Heart right ventricle (tissue), 16 donors: ENCODE measurements around the gene LMO7. TPM values are rescaled to one million over a fixed set of nuclear protein-coding genes. Genes with fewer than 3 reads are reported as not detected.
A peak's percentile ranks its signal among the peaks of the same experiment; 100 is the strongest.

ENCODE experiments used
- ATAC-seq, 8 donors: fragments of 200-7000 bp; cut with Tn5 transposase; one replicate each; pipeline ENCODE4 v1.9.1; 2020; ENCODE audit warnings: mild to moderate bottlenecking in 8 of 8, moderate library complexity in 8 of 8, moderate number of reproducible peaks in 1 of 8
- DNase-seq, 2 donors: peaks; one replicate each; pipeline ENCODE4 v3.0.0-alpha.2; 2020
- H3K27ac ChIP-seq, 10 donors: fragments of 200-600 bp; sonication (generic) in 2 of 10; one replicate each; pipeline versions ENCODE4 v1.5.0 to v1.8.0; 2020 to 2022; ENCODE audit warnings: mild to moderate bottlenecking in 3 of 10
- H3K27me3 ChIP-seq, 7 donors: fragments of 200-600 bp; one replicate each; pipeline ENCODE4 v1.8.0; 2021 to 2022; ENCODE audit warnings: mild to moderate bottlenecking in 2 of 7
- H3K36me3 ChIP-seq, 9 donors: fragments of 200-600 bp; sonication (generic) in 1 of 9; one replicate each; pipeline versions ENCODE4 v1.5.0 to v1.8.0; 2020 to 2022; ENCODE audit warnings: mild to moderate bottlenecking in 2 of 9
- H3K4me1 ChIP-seq, 9 donors: fragments of 200-600 bp; sonication (generic) in 1 of 9; one replicate each; pipeline versions ENCODE4 v1.5.0 to v1.8.0; 2020 to 2022; ENCODE audit warnings: mild to moderate bottlenecking in 4 of 9
- H3K4me3 ChIP-seq, 10 donors: fragments of 200-600 bp; sonication (generic) in 2 of 10; one replicate each; pipeline versions ENCODE4 v1.5.0 to v1.8.0; 2020 to 2022; ENCODE audit warnings: mild to moderate bottlenecking in 7 of 10, moderate library complexity in 2 of 10
- H3K9me3 ChIP-seq, 11 donors: fragments of 200-600 bp in 10 of 11; sonication (generic) in 2 of 11; one replicate each; pipeline versions ENCODE4 v1.5.0 to v1.8.0; 2013 to 2022; ENCODE audit warnings: mild to moderate bottlenecking in 2 of 11, control low read depth in 1 of 11, moderate library complexity in 1 of 11
- WGBS, 2 donors: extraction: QIAGEN DNeasy Blood & Tissue Kit; methylation state at CpG; one replicate each; pipeline ENCODE4 v1.1.7; 2013; ENCODE audit warnings: inconsistent platforms in 1 of 2; 5-methylcytosine and 5-hydroxymethylcytosine counted together
- intact Hi-C, 10 donors: fragments of 100-400 bp; cut with DNase I; formaldehyde crosslinking; loops; one replicate each; pipeline versions ENCODE4 v1.11.1 to v1.14.2; 2022
- polyA plus RNA-seq, 2 donors: library from polyadenylated mRNA; stranded (reverse); fragments of 200-250 nt; gene quantifications; one replicate each; pipeline ENCODE4 v1.2.3, GENCODE V29; 2013
- total RNA-seq, 10 donors: library from RNA; stranded (reverse); fragmentation: NEBNext Ultra II Directional in 3 of 10; extraction: Animal tissue kit (Norgen Biotek cat#: 25700) in 3 of 10; gene quantifications; one replicate each; pipeline versions ENCODE4 v1.2.1 to v1.2.4, GENCODE V29; 2021 to 2023
- TF ChIP-seq, protein P1 (sequence below), 9 donors: fragments of 200-600 bp; sonication (generic) in 2 of 9; IDR thresholded peaks; one replicate each; pipeline versions ENCODE4 v1.5.0 to v1.8.0; 2021 to 2022; ENCODE audit warnings: antibody characterized with exemption in 9 of 9, mild to moderate bottlenecking in 5 of 9, moderate library complexity in 1 of 9
- donor health status: Arrhythmogenic right ventricular cardiomyopathy.
- donor health status: ischemic (EF 13 %, LVEDD 7.1; RV severe dilation, severe dysfunction).
- donor health status: healthy with polysubstance abuse.
- donor health status: DM: no; HTN: yes; CAD: no.
- donor health status: DM: no; HTN: no; CAD: no.
- donor health status: ischemic (EF 25% LVEDD 6.9; RV normal size, moderate dysfunction).
- donor health status: ischemic (EF 25% LVEDD 5.7; RV mildly dilated, moderate dysfunction).
- donor health status: healthy.
- donor health status: DM: yes; HTN: yes; CAD: no.
- donor health status: Ischemic cardiomyopathy.
- donor health status: ischemic (EF 35%, LVEDD 5.7; RV mildly dilated, moderate dysfunction).
- donor health status: nonischemic (EF 11% LVEDD 7.7; RV severe dilation, severe dysfunction).
- donor health status: DM: yes; HTN: yes; CAD: no.
- donor health status: PGD.
- donor health status: ischemic (EF 29% LVEDD 5.4; RV normal size, mild dysfunction).
- donor health status: nonischemic (EF 23%, LVEDD 6.1; RV moderate dilation, normal function).

Gene LMO7
- total and polyA plus RNA-seq, 12 donors: 147 to 600 (median 504) TPM

DNA sequence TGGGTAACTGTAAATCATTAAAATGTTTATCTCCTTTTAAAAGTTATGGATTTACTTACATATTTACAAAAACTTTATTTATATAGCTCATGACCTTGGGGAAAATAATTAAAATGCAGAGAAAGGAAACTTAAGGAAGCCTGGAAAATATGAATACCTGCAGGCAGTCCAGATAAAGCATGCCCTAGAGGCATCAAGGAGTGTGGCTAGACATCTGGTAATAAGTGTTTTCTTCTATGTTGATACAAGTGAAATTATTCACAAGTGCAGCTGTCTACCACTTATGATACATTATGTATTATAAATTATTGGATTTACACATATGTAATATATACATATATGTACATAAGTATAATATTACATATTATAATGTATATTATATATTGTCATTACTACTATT, 207.9 kb downstream of the LMO7 start:
- no peak overlapping the region for H3K27ac ChIP-seq
- peaks cover 0 to 91% (median 37%) of the 10 kb centered on the region in 9 donors for H3K36me3 ChIP-seq
- no peaks in the 10 kb centered on the region for H3K9me3 ChIP-seq
- TF ChIP-seq, protein P1, sequence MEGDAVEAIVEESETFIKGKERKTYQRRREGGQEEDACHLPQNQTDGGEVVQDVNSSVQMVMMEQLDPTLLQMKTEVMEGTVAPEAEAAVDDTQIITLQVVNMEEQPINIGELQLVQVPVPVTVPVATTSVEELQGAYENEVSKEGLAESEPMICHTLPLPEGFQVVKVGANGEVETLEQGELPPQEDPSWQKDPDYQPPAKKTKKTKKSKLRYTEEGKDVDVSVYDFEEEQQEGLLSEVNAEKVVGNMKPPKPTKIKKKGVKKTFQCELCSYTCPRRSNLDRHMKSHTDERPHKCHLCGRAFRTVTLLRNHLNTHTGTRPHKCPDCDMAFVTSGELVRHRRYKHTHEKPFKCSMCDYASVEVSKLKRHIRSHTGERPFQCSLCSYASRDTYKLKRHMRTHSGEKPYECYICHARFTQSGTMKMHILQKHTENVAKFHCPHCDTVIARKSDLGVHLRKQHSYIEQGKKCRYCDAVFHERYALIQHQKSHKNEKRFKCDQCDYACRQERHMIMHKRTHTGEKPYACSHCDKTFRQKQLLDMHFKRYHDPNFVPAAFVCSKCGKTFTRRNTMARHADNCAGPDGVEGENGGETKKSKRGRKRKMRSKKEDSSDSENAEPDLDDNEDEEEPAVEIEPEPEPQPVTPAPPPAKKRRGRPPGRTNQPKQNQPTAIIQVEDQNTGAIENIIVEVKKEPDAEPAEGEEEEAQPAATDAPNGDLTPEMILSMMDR (IDR thresholded peaks at IDR 0.05): no peak
- intact Hi-C loops: loop anchor here in 1 of 10 donors (10.0 kb wide), 1 partner anchor 149 kb away; no protein-coding TSS in a partner anchor
- H3K27me3 ChIP-seq: no peaks in the 10 kb centered on the region
- DNase-seq: no peak
- no peak overlapping the region for H3K4me3 ChIP-seq
- peaks cover 0 to 9% (median 0%) of the 10 kb centered on the region in 9 donors for H3K4me1 ChIP-seq
- ATAC-seq: no peak

DNA sequence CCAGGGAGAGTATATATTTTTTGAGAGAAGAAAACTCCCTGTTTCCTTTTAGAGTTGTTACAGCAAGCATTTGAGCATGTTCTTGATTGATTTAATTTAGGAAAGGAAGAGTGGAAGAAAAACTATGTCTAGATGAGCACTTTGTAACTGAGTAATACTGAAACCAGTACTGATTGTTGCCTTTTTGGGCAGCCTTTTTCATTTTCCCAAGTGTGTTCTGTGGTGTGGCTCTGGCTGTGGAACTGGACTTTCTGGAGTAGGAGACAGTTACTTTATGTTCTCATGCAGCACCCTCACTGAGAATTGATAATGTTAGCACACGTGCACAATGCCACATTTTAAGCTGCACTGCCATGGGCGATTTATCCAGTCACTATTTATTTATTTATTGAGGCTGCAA, 211.5 kb downstream of the LMO7 start:
- WGBS, 2 donors: 73 to 76% methylated on average over 2 of the region's 2 CpGs
- no peak overlapping the region for H3K27ac ChIP-seq
- H3K27me3 ChIP-seq: no peaks in the 10 kb centered on the region
- TF ChIP-seq, protein P1 (IDR thresholded peaks at IDR 0.05): no peak
- H3K4me1 ChIP-seq: peaks cover 0 to 9% (median 0%) of the 10 kb centered on the region in 9 donors
- no peak overlapping the region for H3K4me3 ChIP-seq
- H3K36me3 ChIP-seq: peaks cover 0 to 94% (median 25%) of the 10 kb centered on the region in 9 donors
- ATAC-seq (peak in 1 of 8 donors; percentile 55), DNase-seq (no peak)
- intact Hi-C loops: loop anchor here in 1 of 10 donors (10.0 kb wide), 1 partner anchor 153 kb away; no protein-coding TSS in a partner anchor
- H3K9me3 ChIP-seq: no peaks in the 10 kb centered on the region

DNA sequence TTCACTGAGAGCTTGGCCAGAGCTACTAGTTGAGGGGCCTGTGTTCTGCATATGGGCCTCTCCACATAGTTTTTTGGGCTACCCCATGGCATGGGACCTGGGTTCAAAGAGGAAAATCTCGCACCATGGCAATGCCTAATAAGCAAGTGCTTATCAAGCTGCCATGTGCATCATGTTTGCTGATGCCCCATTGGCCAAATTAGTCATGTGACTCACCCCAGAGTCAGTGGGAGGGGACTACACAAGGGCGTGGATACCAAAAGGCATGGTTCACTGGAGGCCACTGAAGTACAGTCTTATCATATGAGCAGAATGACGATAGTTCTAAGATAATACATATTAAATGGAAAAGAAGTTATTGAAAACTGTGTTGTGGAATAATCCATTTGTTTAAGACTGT, 214.8 kb downstream of the LMO7 start:
- peak in 3 of 8 donors; percentile 27 to 61 (median 39) for ATAC-seq
- Histone ChIP-seq H3K36me3 (peaks cover 0 to 89% (median 23%) of the 10 kb centered on the region in 9 donors), H3K4me3 (no peak overlapping the region), H3K27me3 (no peaks in the 10 kb centered on the region), H3K27ac (no peak overlapping the region), H3K9me3 (no peaks in the 10 kb centered on the region), H3K4me1 (peaks cover 0 to 18% (median 0%) of the 10 kb centered on the region in 9 donors)
- TF ChIP-seq, protein P1 (IDR thresholded peaks at IDR 0.05): no peak
- WGBS, 2 donors: 77 to 80% methylated on average over 3 of the region's 3 CpGs
- DNase-seq: no peak
- intact Hi-C loops: loop anchor here in 1 of 10 donors (10.0 kb wide), 1 partner anchor 156 kb away; no protein-coding TSS in a partner anchor

DNA sequence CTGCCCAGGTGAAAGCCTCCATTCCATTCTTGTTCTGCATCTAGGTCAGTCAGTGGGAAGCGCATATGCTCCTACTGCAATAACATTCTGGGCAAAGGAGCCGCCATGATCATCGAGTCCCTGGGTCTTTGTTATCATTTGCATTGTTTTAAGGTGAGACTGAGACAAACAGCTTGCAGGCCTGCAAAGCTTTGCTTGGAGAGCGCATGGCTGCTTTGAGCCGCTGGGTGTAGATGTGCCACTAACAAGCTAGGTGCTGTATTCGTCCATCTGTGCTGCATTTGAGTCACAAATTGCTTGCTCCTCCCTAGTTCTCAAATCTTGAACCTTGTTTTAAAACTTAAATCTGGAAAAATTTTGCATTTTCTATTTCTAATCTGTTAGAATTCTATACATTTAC, 219.1 kb downstream of the LMO7 start:
- WGBS, 2 donors: 83 to 84% methylated on average over 6 of the region's 6 CpGs
- H3K36me3 ChIP-seq: peaks cover 0 to 89% (median 25%) of the 10 kb centered on the region in 9 donors
- intact Hi-C loops: loop anchor here in 1 of 10 donors (10.0 kb wide), 1 partner anchor 160 kb away; no protein-coding TSS in a partner anchor
- DNase-seq (no peak), ATAC-seq (no peak)
- TF ChIP-seq, protein P1 (IDR thresholded peaks at IDR 0.05): no peak
- H3K27ac ChIP-seq: no peak overlapping the region
- H3K4me3 ChIP-seq: no peak overlapping the region
- peaks cover 0 to 13% (median 0%) of the 10 kb centered on the region in 9 donors for H3K4me1 ChIP-seq
- H3K9me3 ChIP-seq: no peaks in the 10 kb centered on the region
- no peaks in the 10 kb centered on the region for H3K27me3 ChIP-seq
